Hepatocyte (in vitro differentiated cells): ENCODE measurements around the gene ABLIM1.

ENCODE experiments used
- CTCF ChIP-seq: fragments of 200-600 bp; sonication (generic); IDR thresholded peaks from 2 replicates; pipeline ENCODE4 v1.5.1; 2016; ENCODE audit warnings: antibody characterized with exemption, mild to moderate bottlenecking; ENCODE audit not compliant: poor library complexity
- EZH2 ChIP-seq: fragments of 200-600 bp; sonication (generic); IDR thresholded peaks from 2 replicates; pipeline ENCODE4 v1.6.1; 2016; ENCODE audit warnings: antibody characterized with exemption, mild to moderate bottlenecking, borderline replicate concordance

GRCh38 chr10:114629824-114630730 is 28.0 kb downstream of the ABLIM1 start:
- TF ChIP-seq EZH2 (no peak), CTCF (no peak)
